ENCODE data around the gene ADARB2. TPM values are rescaled to one million over a fixed set of nuclear protein-coding genes. Genes with fewer than 3 reads are reported as not detected.
A peak's percentile ranks its signal among the peaks of the same experiment; 100 is the strongest.
"Not testable (repeated sequence)": the region's sequence is repeated elsewhere in the genome, so short reads cannot be mapped to it uniquely, and the experiment has no call there.

Gene ADARB2
- total and polyA plus RNA-seq, 4 donors, result under 0.01 to 0.79 TPM; not detected in 2

DNA sequence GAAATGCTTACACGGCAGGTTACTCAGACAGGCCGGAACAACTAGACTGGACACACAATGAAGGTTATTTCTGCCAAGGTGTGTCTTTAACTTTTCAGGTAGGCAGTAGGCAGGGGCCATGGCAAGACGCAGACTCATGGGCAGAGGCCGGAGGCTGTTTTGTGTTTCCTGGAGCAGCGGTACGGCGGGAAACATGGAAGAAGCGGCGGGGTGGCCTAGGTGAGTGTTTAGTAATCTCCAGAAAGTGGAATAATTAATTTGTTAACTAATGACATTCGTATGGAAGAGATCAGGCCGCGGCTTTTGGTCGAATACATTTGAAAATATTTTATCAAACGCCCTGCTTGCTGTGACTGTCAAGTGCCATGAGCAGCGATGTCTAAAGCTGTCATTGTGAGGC lies 403.3 kb downstream of the ADARB2 start:
- H3K4me1 ChIP-seq (ENCODE audit: control insufficient read depth in 1 of 2, insufficient read depth in 2 of 2, low read length in 2 of 2), result no peaks in the 10 kb centered on the region
- DNase-seq (peak in 1 of 2 donors; percentile 41), ATAC-seq (ENCODE audit: low FRiP score) (no peak)
- no peaks in the 10 kb centered on the region for H3K36me3 ChIP-seq (ENCODE audit: control insufficient read depth in 1 of 2, insufficient read depth in 2 of 2, low read length in 1 of 2)
- intact Hi-C loops (cut with DNase I), result no loop called here
- H3K9me3 ChIP-seq (ENCODE audit: control insufficient read depth, low read length), result no peaks in the 10 kb centered on the region
- no peak overlapping the region for H3K4me3 ChIP-seq (ENCODE audit: low read length in 2 of 2)
- WGBS, 2 donors, result 94 to 95% methylated on average over 15 of the region's 15 CpGs
- H3K27me3 ChIP-seq (ENCODE audit: control insufficient read depth in 1 of 2, insufficient read depth in 2 of 2, low read length in 1 of 2), result no peaks in the 10 kb centered on the region
- H3K27ac ChIP-seq (ENCODE audit: low read depth in 1 of 2, low read length in 2 of 2), result no peak overlapping the region

DNA sequence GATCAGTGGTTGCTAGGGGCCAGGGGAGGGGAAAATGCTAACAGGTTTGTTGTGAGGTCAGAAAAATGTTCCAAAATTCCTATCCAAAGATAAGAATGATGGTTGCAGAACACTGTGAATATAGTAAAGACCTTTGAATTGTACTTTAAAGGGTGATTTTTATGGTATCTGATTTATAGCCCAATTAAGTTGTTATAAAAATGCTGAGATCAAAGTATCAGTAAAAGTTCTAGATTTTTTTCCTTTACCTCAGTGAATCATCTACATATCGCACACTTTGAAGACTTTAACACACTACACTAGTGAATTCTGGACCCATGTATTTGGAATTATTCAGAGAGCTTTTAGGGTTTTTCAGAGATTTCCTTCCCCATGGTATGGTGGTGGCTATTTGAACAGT lies 405.8 kb downstream of the ADARB2 start:
- no peak overlapping the region for H3K4me3 ChIP-seq (ENCODE audit: low read length in 2 of 2)
- no peaks in the 10 kb centered on the region for H3K9me3 ChIP-seq (ENCODE audit: control insufficient read depth, low read length)
- ATAC-seq (ENCODE audit: low FRiP score) (no peak), DNase-seq (no peak)
- no peaks in the 10 kb centered on the region for H3K4me1 ChIP-seq (ENCODE audit: control insufficient read depth in 1 of 2, insufficient read depth in 2 of 2, low read length in 2 of 2)
- no peak overlapping the region for H3K27ac ChIP-seq (ENCODE audit: low read depth in 1 of 2, low read length in 2 of 2)
- intact Hi-C loops (cut with DNase I), result no loop called here
- WGBS, 2 donors, result 92 to 96% methylated on average over 1 of the region's 1 CpG
- H3K36me3 ChIP-seq (ENCODE audit: control insufficient read depth in 1 of 2, insufficient read depth in 2 of 2, low read length in 1 of 2), result no peaks in the 10 kb centered on the region
- H3K27me3 ChIP-seq (ENCODE audit: control insufficient read depth in 1 of 2, insufficient read depth in 2 of 2, low read length in 1 of 2), result no peaks in the 10 kb centered on the region

DNA sequence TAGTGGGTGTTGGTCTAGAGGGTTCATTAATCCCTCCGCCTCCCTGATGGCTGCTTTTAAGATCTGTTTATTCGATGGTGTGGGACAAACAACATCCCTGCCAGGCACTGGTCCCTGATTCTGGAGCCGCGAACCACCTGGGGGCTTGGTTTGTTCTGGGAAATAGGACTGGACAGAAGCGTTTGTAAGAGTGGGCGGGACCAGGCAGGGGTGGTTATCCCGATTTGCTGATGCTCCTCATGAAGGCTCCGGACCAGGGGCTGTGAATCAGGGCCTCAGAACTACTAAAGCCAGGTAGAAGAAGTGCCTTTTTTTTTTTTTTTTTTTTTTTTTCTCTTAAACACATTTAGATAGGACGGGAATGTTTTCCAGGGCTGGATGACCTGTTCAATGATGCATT lies 407.7 kb downstream of the ADARB2 start:
- Histone ChIP-seq H3K4me3 (ENCODE audit: low read length in 2 of 2) (no peak overlapping the region), H3K4me1 (ENCODE audit: control insufficient read depth in 1 of 2, insufficient read depth in 2 of 2, low read length in 2 of 2) (no peaks in the 10 kb centered on the region), H3K36me3 (ENCODE audit: control insufficient read depth in 1 of 2, insufficient read depth in 2 of 2, low read length in 1 of 2) (no peaks in the 10 kb centered on the region), H3K9me3 (ENCODE audit: control insufficient read depth, low read length) (no peaks in the 10 kb centered on the region), H3K27ac (ENCODE audit: low read depth in 1 of 2, low read length in 2 of 2) (no peak overlapping the region), H3K27me3 (ENCODE audit: control insufficient read depth in 1 of 2, insufficient read depth in 2 of 2, low read length in 1 of 2) (no peaks in the 10 kb centered on the region)
- 89 to 95% methylated on average over 9 of the region's 9 CpGs for WGBS, 2 donors
- DNase-seq (no peak), ATAC-seq (ENCODE audit: low FRiP score) (no peak)
- intact Hi-C loops (cut with DNase I), result no loop called here

DNA sequence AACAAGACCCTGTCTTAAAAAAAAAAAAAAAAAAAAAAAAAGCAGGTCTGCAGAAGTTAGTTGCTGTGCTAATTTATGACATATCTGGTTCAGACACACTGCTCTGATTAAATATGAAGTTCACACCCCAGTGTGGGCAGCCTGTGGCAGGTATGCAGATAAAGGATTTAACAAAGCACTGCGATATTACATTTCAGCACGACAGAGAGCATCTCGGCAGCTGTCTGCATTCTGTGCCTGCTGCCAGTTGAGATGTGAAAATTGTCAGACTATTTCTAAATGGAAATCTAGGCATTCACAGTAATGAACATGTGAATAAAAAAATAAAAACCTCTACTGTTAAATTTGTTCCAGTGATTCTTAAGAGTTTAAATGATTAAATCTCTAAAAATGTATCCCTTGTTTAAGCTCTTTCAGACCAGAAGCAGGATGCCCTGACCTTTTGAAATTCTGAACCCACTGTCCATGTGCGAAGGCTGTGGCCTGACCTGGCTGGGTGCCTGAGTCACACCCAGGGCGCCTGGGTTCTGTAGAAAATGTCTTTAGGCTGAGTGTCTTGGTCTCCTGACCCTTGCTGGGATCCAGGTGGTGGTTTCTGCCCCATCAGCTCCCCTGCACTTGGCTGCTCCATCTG lies 408.2 kb downstream of the ADARB2 start:
- no peaks in the 10 kb centered on the region for H3K36me3 ChIP-seq (ENCODE audit: control insufficient read depth in 1 of 2, insufficient read depth in 2 of 2, low read length in 1 of 2)
- no peak overlapping the region for H3K27ac ChIP-seq (ENCODE audit: low read depth in 1 of 2, low read length in 2 of 2)
- H3K4me3 ChIP-seq (ENCODE audit: low read length in 2 of 2), result no peak overlapping the region
- DNase-seq (no peak), ATAC-seq (ENCODE audit: low FRiP score) (no peak)
- 91 to 95% methylated on average over 5 of the region's 5 CpGs for WGBS, 2 donors
- no peaks in the 10 kb centered on the region for H3K4me1 ChIP-seq (ENCODE audit: control insufficient read depth in 1 of 2, insufficient read depth in 2 of 2, low read length in 2 of 2)
- intact Hi-C loops (cut with DNase I), result no loop called here
- H3K9me3 ChIP-seq (ENCODE audit: control insufficient read depth, low read length), result no peaks in the 10 kb centered on the region
- H3K27me3 ChIP-seq (ENCODE audit: control insufficient read depth in 1 of 2, insufficient read depth in 2 of 2, low read length in 1 of 2), result no peaks in the 10 kb centered on the region

DNA sequence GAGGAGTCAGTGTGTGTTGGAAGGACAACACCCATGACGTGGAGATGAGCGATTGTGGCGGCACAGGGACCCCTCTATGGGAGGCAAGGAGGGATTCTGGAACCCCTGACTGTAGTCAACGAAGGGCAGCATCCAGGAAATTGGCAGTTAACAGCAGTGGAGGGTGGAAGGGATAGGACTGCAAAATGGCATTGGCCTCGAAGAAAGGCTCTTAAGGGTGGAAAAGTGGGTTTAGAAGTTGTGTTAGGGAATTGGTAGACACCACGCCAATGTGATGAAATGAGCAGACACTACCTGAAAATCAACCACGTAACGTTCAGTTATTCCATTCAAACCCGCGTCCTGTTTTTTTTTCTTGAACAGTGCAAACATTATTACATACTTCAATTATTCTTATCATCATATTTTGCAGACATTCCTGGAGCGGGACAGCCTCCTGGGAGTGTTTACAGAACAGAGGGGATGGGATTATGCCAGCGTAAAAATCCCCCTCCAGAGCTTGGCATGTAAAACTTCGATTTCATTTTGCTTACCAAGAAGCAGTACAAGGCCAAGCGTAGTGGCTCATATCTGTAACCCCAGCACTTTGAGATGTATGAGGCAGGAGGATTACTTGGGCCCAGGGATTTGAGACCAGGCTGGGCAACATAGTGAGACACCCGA lies 409.0 kb downstream of the ADARB2 start:
- Histone ChIP-seq H3K36me3 (ENCODE audit: control insufficient read depth in 1 of 2, insufficient read depth in 2 of 2, low read length in 1 of 2) (no peaks in the 10 kb centered on the region), H3K9me3 (ENCODE audit: control insufficient read depth, low read length) (no peaks in the 10 kb centered on the region), H3K4me1 (ENCODE audit: control insufficient read depth in 1 of 2, insufficient read depth in 2 of 2, low read length in 2 of 2) (no peaks in the 10 kb centered on the region), H3K27me3 (ENCODE audit: control insufficient read depth in 1 of 2, insufficient read depth in 2 of 2, low read length in 1 of 2) (no peaks in the 10 kb centered on the region), H3K27ac (ENCODE audit: low read depth in 1 of 2, low read length in 2 of 2) (no peak overlapping the region), H3K4me3 (ENCODE audit: low read length in 2 of 2) (no peak overlapping the region)
- intact Hi-C loops (cut with DNase I), result no loop called here
- WGBS, 2 donors, result 31 to 36% methylated on average over 15 of the region's 15 CpGs
- ATAC-seq (ENCODE audit: low FRiP score), result no peak
- no peak for DNase-seq

DNA sequence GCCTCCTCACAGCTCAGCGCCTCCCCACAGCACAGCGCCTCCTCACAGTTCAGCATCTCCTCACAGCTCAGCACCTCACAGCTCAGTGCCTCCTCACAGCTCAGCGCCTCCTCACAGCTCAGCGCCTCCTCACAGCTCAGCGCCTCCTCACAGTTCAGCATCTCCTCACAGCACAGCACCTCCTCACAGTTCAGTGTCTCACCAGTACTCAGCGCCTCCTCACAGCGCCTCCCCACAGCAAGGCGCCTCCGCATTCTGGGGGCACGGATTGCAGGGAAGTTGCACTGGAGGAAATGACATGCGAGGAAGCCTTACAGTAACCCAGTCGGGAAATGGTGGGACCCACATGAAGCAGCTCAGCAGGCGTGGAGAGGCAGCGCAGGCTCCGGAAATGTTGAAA lies 409.6 kb downstream of the ADARB2 start:
- Histone ChIP-seq H3K4me1 (ENCODE audit: control insufficient read depth in 1 of 2, insufficient read depth in 2 of 2, low read length in 2 of 2) (no peaks in the 10 kb centered on the region), H3K27me3 (ENCODE audit: control insufficient read depth in 1 of 2, insufficient read depth in 2 of 2, low read length in 1 of 2) (no peaks in the 10 kb centered on the region), H3K4me3 (ENCODE audit: low read length in 2 of 2) (no peak overlapping the region), H3K9me3 (ENCODE audit: control insufficient read depth, low read length) (no peaks in the 10 kb centered on the region), H3K27ac (ENCODE audit: low read depth in 1 of 2, low read length in 2 of 2) (no peak overlapping the region), H3K36me3 (ENCODE audit: control insufficient read depth in 1 of 2, insufficient read depth in 2 of 2, low read length in 1 of 2) (no peaks in the 10 kb centered on the region)
- intact Hi-C loops (cut with DNase I), result no loop called here
- 83 to 97% methylated on average over 13 to 15 of the region's 15 CpGs for WGBS, 2 donors
- ATAC-seq (ENCODE audit: low FRiP score), result no peak
- no peak for DNase-seq

DNA sequence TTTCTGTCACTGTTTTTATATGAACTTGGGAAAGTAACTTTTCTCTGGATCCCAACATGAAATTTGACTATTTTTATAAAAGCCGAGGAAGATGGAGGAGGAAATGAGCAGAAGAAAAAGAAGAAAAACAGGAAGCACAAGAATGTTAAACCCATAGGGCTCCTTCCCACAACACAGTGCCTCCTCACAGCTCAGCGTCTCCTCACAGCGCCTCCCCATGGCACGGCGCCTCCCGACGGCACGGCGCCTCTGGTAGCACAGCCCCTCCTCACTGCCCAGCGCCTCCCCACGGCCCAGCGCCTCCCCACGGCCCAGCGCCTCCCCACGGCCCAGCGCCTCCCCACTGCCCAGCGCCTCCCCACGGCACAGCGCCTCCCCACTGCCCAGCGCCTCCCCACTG lies 410.8 kb downstream of the ADARB2 start:
- ATAC-seq (ENCODE audit: low FRiP score); H3K27me3 ChIP-seq (ENCODE audit: control insufficient read depth in 1 of 2, insufficient read depth in 2 of 2, low read length in 1 of 2); H3K4me1 ChIP-seq (ENCODE audit: control insufficient read depth in 1 of 2, insufficient read depth in 2 of 2, low read length in 2 of 2); H3K27ac ChIP-seq (ENCODE audit: low read depth in 1 of 2, low read length in 2 of 2); H3K9me3 ChIP-seq (ENCODE audit: control insufficient read depth, low read length); H3K36me3 ChIP-seq (ENCODE audit: control insufficient read depth in 1 of 2, insufficient read depth in 2 of 2, low read length in 1 of 2); DNase-seq; H3K4me3 ChIP-seq (ENCODE audit: low read length in 2 of 2); intact Hi-C loops (cut with DNase I): not testable (repeated sequence)
- 75 to 81% methylated on average over 9 to 20 of the region's 20 CpGs for WGBS, 2 donors

DNA sequence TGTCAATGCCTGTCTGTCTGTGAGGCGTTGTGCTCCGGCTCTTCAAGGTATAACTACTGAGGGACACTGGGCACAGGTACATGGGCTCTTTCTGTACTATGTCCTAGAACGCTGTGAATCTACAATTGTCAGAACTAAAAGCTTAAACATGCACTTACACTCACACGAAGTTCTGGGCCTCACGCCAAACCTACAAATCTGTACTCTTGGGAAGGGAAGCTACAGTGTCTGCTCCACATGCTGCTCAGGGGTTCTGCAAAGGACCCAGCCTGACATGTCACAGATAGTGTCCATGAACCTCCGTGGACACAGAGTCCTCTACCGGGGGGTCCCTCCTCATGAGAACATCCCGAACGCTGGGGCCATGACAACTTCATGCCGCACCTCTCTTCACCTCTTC lies 412.4 kb downstream of the ADARB2 start:
- Histone ChIP-seq H3K27me3 (ENCODE audit: control insufficient read depth in 1 of 2, insufficient read depth in 2 of 2, low read length in 1 of 2) (no peaks in the 10 kb centered on the region), H3K4me1 (ENCODE audit: control insufficient read depth in 1 of 2, insufficient read depth in 2 of 2, low read length in 2 of 2) (no peaks in the 10 kb centered on the region), H3K36me3 (ENCODE audit: control insufficient read depth in 1 of 2, insufficient read depth in 2 of 2, low read length in 1 of 2) (no peaks in the 10 kb centered on the region), H3K9me3 (ENCODE audit: control insufficient read depth, low read length) (no peaks in the 10 kb centered on the region), H3K27ac (ENCODE audit: low read depth in 1 of 2, low read length in 2 of 2) (no peak overlapping the region), H3K4me3 (ENCODE audit: low read length in 2 of 2) (no peak overlapping the region)
- ATAC-seq (ENCODE audit: low FRiP score) (no peak), DNase-seq (no peak)
- intact Hi-C loops (cut with DNase I), result no loop called here
- WGBS, 2 donors, result 63 to 71% methylated on average over 10 of the region's 10 CpGs

- no peaks in the 10 kb centered on the region for H3K4me1 ChIP-seq (ENCODE audit: control insufficient read depth in 1 of 2, insufficient read depth in 2 of 2, low read length in 2 of 2)
- DNase-seq (no peak), ATAC-seq (ENCODE audit: low FRiP score) (no peak)
- no peaks in the 10 kb centered on the region for H3K9me3 ChIP-seq (ENCODE audit: control insufficient read depth, low read length)
- 61 to 76% methylated on average over 6 of the region's 6 CpGs for WGBS, 2 donors
- intact Hi-C loops (cut with DNase I), result no loop called here
- H3K4me3 ChIP-seq (ENCODE audit: low read length in 2 of 2), result no peak overlapping the region
- no peaks in the 10 kb centered on the region for H3K36me3 ChIP-seq (ENCODE audit: control insufficient read depth in 1 of 2, insufficient read depth in 2 of 2, low read length in 1 of 2)
- H3K27ac ChIP-seq (ENCODE audit: low read depth in 1 of 2, low read length in 2 of 2), result no peak overlapping the region
- H3K27me3 ChIP-seq (ENCODE audit: control insufficient read depth in 1 of 2, insufficient read depth in 2 of 2, low read length in 1 of 2), result no peaks in the 10 kb centered on the region
Measured at GRCh38 chr10:1323951-1324350, 413.4 kb downstream of the ADARB2 start.

Measured in aorta (tissue), 5 donors.